ENCODE results near the gene NUP210L. TPM values are rescaled to one million over a fixed set of nuclear protein-coding genes. Genes with fewer than 3 reads are reported as not detected.
A peak's percentile ranks its signal among the peaks of the same experiment; 100 is the strongest.

Gene NUP210L

GRCh38 chr1:153944005-153944826 lies 210.7 kb downstream of the NUP210L start:
- no peak overlapping the region for H2BK5ac ChIP-seq (ENCODE audit: low read depth, low read length, poor library complexity, severe bottlenecking)
- H3K9me3 ChIP-seq (ENCODE audit: control insufficient read depth, low read length): no peaks in the 10 kb centered on the region
- H3K23ac ChIP-seq (ENCODE audit: low read length in 2 of 2): no peak overlapping the region
- no peak overlapping the region for H3K14ac ChIP-seq (ENCODE audit: low read length in 2 of 2)
- H2BK120ac ChIP-seq (ENCODE audit: low read depth, low read length): no peak overlapping the region
- peak overlapping the region; percentile 20 for H4K91ac ChIP-seq (ENCODE audit: low read length)
- H3K9ac ChIP-seq (ENCODE audit: low read length): peak overlapping the region; percentile 96
- H3K4ac ChIP-seq (ENCODE audit: low read depth in 1 of 2, low read length in 2 of 2): no peak overlapping the region
- no peak overlapping the region for H2AK5ac ChIP-seq (ENCODE audit: low read length, severe bottlenecking)
- no peak overlapping the region for H3K4me2 ChIP-seq (ENCODE audit: low read length, poor library complexity, severe bottlenecking)
- no peak overlapping the region for H2BK12ac ChIP-seq (ENCODE audit: low read length in 2 of 2)
- H3K27ac ChIP-seq (ENCODE audit: low read length, poor library complexity, severe bottlenecking): no peak overlapping the region
- no peak overlapping the region for H4K8ac ChIP-seq (ENCODE audit: low read length)
- peaks cover 12% of the 10 kb centered on the region for H3K4me1 ChIP-seq (ENCODE audit: control insufficient read depth, insufficient read depth, low read depth, low read length)
- peak; percentile 20 for DNase-seq
- H3K4me3 ChIP-seq (ENCODE audit: insufficient read depth in 1 of 2, low read depth in 1 of 2, low read length in 2 of 2): peak overlapping the region in 1 of 2 experiments; percentile 9
- H2BK15ac ChIP-seq (ENCODE audit: low read depth, poor library complexity, severe bottlenecking): peak overlapping the region; percentile 86
- no peak overlapping the region for H2AFZ ChIP-seq (ENCODE audit: low read depth, low read length)
- H3K36me3 ChIP-seq (ENCODE audit: control insufficient read depth in 1 of 2, insufficient read depth in 2 of 2, low read depth in 1 of 2, low read length in 2 of 2): peaks cover 65 to 68% of the 10 kb centered on the region in 2 experiments
- no peak overlapping the region for H3K18ac ChIP-seq (ENCODE audit: low read depth in 1 of 2, low read length in 2 of 2)
- no peaks in the 10 kb centered on the region for H3K27me3 ChIP-seq (ENCODE audit: control insufficient read depth in 1 of 2, insufficient read depth in 1 of 2, low read length in 2 of 2)
- WGBS: 95% methylated on average over 14 of the region's 15 CpGs
- peaks cover 47% of the 10 kb centered on the region for H3K79me1 ChIP-seq (replicated peaks; ENCODE audit: low read length, poor library complexity, severe bottlenecking)

- Histone ChIP-seq H4K91ac (ENCODE audit: low read length) (peak overlapping the region; percentile 28), H2BK15ac (ENCODE audit: low read depth, poor library complexity, severe bottlenecking) (no peak overlapping the region), H3K9me3 (ENCODE audit: control insufficient read depth, low read length) (no peaks in the 10 kb centered on the region), H3K4me3 (ENCODE audit: insufficient read depth in 1 of 2, low read depth in 1 of 2, low read length in 2 of 2) (no peak overlapping the region), H2AK5ac (ENCODE audit: low read length, severe bottlenecking) (no peak overlapping the region), H3K4ac (ENCODE audit: low read depth in 1 of 2, low read length in 2 of 2) (no peak overlapping the region), H3K27ac (ENCODE audit: low read length, poor library complexity, severe bottlenecking) (no peak overlapping the region), H3K9ac (ENCODE audit: low read length) (no peak overlapping the region), H4K8ac (ENCODE audit: low read length) (no peak overlapping the region), H3K23ac (ENCODE audit: low read length in 2 of 2) (no peak overlapping the region), H3K27me3 (ENCODE audit: control insufficient read depth in 1 of 2, insufficient read depth in 1 of 2, low read length in 2 of 2) (no peaks in the 10 kb centered on the region), H3K79me1 (replicated peaks; ENCODE audit: low read length, poor library complexity, severe bottlenecking) (peaks cover 42% of the 10 kb centered on the region), H3K36me3 (ENCODE audit: control insufficient read depth in 1 of 2, insufficient read depth in 2 of 2, low read depth in 1 of 2, low read length in 2 of 2) (peaks cover 58 to 62% of the 10 kb centered on the region in 2 experiments), H3K4me2 (ENCODE audit: low read length, poor library complexity, severe bottlenecking) (no peak overlapping the region), H2AFZ (ENCODE audit: low read depth, low read length) (no peak overlapping the region), H2BK120ac (ENCODE audit: low read depth, low read length) (no peak overlapping the region), H2BK5ac (ENCODE audit: low read depth, low read length, poor library complexity, severe bottlenecking) (no peak overlapping the region), H3K4me1 (ENCODE audit: control insufficient read depth, insufficient read depth, low read depth, low read length) (peaks cover 12% of the 10 kb centered on the region), H3K18ac (ENCODE audit: low read depth in 1 of 2, low read length in 2 of 2) (no peak overlapping the region), H3K14ac (ENCODE audit: low read length in 2 of 2) (no peak overlapping the region), H2BK12ac (ENCODE audit: low read length in 2 of 2) (no peak overlapping the region)
- DNase-seq: no peak
- WGBS: 93% methylated on average over 7 of the region's 11 CpGs
These were observed 211.9 kb downstream of the NUP210L start for GRCh38 chr1:153942766-153943549.

Small RNAs within 50 kb of the gene (small RNA-seq; reads per million reads assigned to genes)
- gene MIR190B (ENCODE audit: low read depth) (5.5 reads per million, percentile 59 among the genes with 10 or more reads in this experiment), gene MIR5698 (ENCODE audit: low read depth) (not detected), gene MIR6737 (ENCODE audit: low read depth) (1.4 reads per million), gene RNU6-179P (ENCODE audit: low read depth) (not detected)

Data from mesenchymal stem cell (in vitro differentiated cells and primary cell).